NCI-H1105 (cell line): ENCODE data around the gene C1orf35.

ENCODE experiments used
- DNase-seq: peaks from one replicate; lab custom pipeline; 2025; lab: John Stamatoyannopoulos, UW

The C1orf35 gene

GRCh38 chr1:228102791-228103620, at the start of gene C1orf35:
C1orf35 (minus strand) TSS chr1:228103325; CDS start chr1:228103227, 98 bp downstream.
- peak; percentile 81 for DNase-seq

GRCh38 chr1:228152918-228153258, 49.8 kb upstream of the C1orf35 start:
- no peak for DNase-seq

GRCh38 chr1:228152097-228152917, 49.2 kb upstream of the C1orf35 start:
- no peak for DNase-seq

- DNase-seq = no peak
These were observed 48.2 kb upstream of the C1orf35 start for GRCh38 chr1:228151180-228151925.

GRCh38 chr1:228150461-228151179, 47.5 kb upstream of the C1orf35 start:
- no peak for DNase-seq

- DNase-seq = no peak
These were observed 47.0 kb upstream of the C1orf35 start for GRCh38 chr1:228150120-228150460.

GRCh38 chr1:228149406-228150119, 46.4 kb upstream of the C1orf35 start, which contains the start of gene GJC2:
GJC2 (plus strand) TSS chr1:228149930; CDS start chr1:228157759, 7,829 bp downstream.
- DNase-seq = no peak

GRCh38 chr1:228148935-228149405, 45.8 kb upstream of the C1orf35 start:
- no peak for DNase-seq

GRCh38 chr1:228148196-228148861, 45.2 kb upstream of the C1orf35 start:
- no peak for DNase-seq

- DNase-seq = no peak
These were observed 44.6 kb upstream of the C1orf35 start for GRCh38 chr1:228147768-228148167.

GRCh38 chr1:228147151-228147693, 44.1 kb upstream of the C1orf35 start:
- no peak for DNase-seq

- DNase-seq = no peak
These were observed 43.5 kb upstream of the C1orf35 start for GRCh38 chr1:228146417-228147150.

- DNase-seq = no peak
These were observed 42.6 kb upstream of the C1orf35 start for GRCh38 chr1:228145463-228146416.

GRCh38 chr1:228144993-228145343, 41.8 kb upstream of the C1orf35 start:
- DNase-seq = no peak

- DNase-seq = no peak
These were observed 41.3 kb upstream of the C1orf35 start for GRCh38 chr1:228144193-228144992.

- DNase-seq = no peak
These were observed 40.5 kb upstream of the C1orf35 start for GRCh38 chr1:228143480-228144192.

- no peak for DNase-seq
These were observed 39.6 kb upstream of the C1orf35 start for GRCh38 chr1:228142701-228143136.
